Occipital lobe (tissue), 2 donors: ENCODE results near the gene COX7A2L. TPM values are rescaled to one million over a fixed set of nuclear protein-coding genes. Genes with fewer than 3 reads are reported as not detected.

Source experiments
- DNase-seq: peaks from one replicate; lab custom pipeline; 2025; lab: John Stamatoyannopoulos, UW
- total RNA-seq: library from RNA; depleted of rRNA; stranded (reverse); fragments of >200 nt; gene quantifications from one replicate; pipeline ENCODE4 v1.2.3, GENCODE V29; 2014

The COX7A2L gene
- total RNA-seq, 1 donor from 2014 or later = 145 TPM

DNA sequence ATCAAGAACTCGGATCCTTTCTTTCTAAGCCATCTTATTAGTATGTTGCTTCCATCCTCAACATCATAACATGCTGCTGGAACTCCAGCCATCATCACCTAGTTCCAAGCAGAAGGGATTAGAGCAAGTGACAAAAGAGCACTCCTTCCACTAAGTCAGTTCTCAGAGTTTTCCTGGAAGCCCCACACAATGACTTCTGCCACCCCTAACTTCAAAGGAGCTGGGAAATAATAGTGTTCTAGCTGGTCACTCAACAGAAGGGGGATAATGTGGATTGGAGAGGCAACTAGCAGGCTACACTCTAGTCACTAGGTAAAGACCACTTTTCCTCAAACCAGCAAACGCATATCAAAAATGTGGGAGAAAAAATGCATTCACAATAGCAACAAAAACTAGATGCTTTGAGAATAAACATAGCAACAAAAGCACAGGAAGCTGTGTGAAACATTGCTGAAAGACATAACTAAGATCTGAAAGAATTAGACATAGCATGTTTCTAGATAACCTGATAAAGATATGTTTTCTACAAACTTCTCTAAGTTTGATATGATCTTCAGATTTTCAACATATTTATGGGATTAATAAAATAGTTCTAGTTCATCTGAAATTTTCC, 39.5 kb downstream of the COX7A2L start:
- DNase-seq = no peak

DNA sequence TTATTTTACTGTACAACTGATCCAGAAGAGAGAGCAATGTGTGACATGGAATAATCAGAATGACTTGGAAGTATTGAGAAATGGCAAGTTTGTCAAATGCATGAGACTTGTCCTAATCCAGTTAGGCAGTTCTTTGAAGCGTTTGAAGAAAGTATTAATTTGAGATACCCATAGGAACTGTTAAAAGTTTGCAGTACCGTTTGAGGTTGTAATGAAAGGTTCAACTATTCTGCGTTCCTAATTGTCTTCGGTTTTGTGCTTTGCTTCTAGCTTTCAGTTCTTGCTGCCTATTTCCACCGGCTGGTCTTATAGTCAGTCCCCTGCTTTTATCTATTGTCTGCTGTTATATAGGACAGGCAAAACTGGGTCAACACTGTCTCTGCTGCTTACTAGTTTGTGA, 41.8 kb downstream of the COX7A2L start:
- no peak for DNase-seq

DNA sequence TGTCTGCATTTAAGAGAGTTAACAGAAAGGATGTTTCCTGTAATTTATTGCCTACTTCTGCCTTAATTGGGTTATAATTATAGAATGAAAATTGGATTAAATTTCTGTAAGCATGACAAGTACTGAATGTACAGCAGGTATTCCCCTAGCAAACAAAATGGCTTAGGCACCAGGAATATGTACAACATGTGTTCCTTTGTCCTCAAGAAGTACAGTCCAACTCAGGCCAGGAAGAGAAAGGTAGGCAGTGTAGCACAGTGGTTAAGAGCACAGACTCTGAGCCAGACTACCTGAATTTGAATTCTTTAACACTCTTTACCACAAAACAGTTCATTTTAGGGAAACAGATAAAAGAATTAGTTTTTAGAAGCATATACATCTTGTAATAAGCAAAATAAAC, 43.1 kb downstream of the COX7A2L start:
- no peak for DNase-seq

DNA sequence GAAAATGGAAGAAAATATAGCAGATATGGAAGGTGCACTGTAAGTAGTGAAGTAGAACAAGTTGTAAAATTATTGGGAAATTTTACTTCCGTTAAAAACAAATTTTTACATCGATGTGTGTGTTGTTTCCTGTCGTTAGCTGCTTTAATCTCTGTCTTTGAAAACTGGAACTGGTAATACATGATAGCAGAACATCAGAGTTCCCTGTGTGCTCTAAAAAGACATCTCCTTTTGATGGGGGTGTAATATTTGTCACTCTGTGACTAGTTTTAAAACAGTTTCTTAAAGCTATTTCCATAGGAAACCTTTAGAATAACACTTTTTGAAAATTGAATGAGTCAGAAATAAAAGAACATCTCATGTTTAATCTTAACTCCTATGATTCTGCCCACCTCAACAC, 43.5 kb downstream of the COX7A2L start:
- no peak for DNase-seq

DNA sequence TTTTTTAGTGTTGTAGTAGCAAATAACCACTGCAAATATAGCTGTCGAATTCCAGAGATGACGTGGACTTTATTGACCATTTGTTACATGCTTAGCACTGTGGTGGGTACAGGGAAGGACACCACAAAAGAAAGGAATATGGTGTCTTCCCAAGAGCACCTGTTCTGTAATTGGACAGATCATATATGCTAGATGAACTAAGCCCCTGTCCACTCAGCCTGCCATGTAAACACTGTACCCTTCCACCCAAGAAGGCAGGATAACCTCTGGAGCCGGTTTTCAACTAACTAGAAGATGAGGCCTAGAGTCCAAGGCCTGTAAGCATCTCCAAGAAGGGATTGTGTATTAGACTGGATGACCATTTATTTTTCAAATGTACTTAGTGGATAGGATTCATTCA, 44.1 kb downstream of the COX7A2L start:
- no peak for DNase-seq

DNA sequence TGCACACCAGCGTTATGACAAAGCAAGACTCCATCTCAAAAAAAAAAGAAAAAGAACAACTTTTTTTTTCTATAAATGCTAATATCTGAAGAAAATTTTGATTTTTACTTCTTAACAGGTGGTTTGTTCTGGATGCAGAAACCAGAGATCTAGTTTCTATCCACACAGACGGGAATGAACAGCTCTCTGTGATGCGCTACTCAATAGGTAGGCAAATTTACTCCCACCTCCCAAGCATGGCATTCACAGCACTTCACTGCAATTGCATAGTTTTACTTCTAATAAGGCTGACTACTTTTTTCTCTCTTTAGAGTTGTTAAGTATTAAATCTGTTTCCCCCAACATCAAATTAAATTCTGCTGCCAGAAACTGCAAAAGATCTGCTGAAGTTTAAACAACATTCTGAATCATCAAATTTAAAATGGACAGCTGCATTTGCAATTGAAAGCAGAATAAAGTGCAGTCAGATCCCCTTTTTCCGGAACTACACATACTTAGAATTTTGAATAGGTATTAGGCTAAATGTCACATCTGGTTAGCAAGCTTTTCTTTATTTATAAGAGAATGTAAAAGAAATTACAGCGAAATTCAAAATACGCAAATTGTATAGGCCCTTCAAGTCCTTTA, 45.1 kb downstream of the COX7A2L start:
- no peak for DNase-seq

DNA sequence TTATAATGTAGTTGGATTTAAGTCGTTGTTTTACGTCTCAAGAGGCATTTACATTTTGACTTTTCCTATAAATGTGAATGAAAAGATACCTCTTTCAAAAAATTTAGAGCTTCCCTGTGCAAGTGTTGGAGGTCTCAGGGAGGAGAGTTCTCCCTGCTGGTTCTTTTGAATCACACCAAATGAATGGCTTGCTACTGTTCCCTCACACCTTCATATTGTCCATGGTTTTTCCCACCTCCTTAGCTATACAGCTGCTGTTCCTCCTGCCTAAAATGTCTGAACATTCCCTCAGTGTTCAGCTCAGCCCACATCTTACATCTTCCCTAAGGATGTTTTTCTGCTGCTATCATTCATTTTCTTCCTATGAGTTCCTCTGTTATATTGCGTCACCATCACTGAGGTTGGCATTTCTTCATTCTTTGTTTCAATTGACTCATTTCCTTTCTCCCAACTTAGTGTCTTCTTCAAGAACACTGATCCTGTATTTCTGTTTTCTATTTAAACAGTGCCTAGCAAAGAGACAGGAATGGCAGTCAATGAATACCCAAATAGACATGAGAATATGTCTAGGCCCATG, 46.0 kb downstream of the COX7A2L start:
- DNase-seq = no peak

DNA sequence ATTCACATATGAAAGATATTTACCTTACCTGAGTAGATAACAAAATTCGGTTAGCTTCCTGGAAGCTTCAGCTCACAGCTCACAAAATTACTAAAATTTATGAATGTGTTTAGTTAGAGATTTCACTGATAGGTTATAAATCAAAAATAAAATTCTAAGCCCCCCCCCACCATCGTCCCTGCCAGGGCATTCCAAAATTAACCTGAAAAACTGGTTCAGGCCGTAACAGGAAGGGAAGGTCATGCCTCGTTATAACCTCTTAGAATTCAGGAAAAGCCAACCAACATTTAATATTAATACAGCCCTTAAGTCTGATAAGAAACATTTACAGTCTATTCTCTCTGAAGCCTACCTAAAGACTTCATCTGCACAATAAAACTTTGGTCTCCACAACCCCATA, 48.9 kb downstream of the COX7A2L start:
- no peak for DNase-seq

DNA sequence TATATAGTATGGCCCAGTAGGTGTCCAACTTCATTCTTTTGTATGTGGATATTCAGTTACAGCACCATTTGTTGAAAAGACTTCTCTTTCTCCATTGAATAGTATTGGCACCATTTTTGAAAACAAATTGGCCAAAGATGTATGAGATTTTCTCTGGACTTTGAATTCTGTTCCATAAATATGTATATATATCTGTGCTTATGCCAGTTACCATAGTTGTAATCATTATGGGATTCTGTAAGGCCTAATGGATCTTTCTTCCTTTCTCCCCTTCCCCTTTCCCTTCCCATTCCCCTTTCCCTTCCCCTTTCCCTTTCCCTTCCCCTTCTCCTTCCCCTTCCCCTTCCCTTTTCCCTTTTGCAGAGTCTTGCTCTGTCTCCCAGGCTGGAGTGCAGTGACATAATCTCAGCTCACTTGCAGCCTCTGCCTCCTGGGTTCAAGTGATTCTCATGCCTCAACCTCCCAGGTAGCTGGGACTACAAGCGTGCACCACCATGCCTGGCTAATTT, 51.0 kb downstream of the COX7A2L start:
- no peak for DNase-seq

DNA sequence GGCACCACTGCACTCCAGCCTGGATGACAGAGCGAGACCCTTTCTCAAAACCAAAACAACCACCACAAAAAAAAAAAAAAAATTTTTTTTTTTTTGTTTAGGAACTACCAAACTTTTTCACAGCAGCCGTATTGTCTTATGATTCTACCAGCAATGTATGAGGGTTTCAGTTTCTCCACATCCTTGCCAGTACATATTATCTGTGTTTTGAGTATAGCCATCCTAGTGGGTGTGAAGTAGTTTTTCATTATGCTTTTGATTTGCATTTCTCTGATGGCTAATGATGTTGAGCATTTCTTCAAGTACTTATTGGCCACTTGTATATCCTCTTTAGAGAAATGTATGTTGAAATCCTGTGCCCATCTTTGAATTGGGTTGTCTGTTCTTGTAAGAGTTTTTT, 51.7 kb downstream of the COX7A2L start:
- no peak for DNase-seq

DNA sequence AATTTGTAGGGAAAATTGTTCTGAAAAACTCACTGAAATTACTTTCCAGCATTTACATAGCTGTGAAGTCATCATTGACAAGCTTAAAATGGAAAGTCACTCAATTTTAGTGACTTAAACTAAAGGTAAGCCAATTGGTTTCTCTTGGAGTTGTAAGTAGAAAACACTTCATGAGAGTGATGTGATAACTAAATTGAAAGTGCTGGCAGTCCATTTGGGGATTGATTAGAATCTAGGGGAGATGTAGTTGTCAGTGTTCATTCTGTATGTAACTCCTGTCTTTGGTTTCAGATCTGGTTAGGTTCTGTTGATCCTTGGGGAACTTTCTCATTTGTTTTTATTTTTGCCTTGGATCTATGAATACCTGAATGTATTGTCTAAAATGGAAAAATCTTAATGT, 53.8 kb downstream of the COX7A2L start:
- DNase-seq = no peak

DNA sequence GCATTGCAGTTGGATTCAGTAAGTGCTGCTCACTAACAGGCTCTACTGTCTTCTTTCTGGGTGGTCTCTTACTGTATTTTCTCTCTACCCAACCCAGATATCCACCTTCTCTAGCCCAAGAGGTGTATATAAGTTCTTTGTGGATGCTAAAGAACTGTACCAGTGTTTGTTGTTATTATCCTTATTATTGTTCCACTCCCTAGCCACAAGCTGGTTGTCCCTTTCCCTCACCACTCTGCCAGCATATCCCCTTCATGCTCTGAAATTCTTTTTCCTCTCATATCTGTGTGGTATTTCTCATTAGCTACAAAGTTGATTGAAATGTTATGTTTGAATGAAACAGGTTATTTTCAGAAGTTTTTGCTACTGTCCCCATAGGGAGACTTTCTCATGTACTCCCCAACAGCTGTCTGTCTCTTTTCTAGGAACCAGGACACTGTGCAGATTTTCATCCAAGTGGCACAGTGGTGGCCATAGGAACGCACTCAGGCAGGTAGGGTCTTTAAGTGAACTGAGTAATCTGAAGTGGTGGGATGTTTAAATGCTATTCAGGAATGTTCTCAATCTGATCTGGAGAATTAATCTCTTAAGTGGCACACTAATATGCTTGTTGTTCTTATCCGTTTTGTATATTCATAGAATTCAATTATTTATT, 56.8 kb downstream of the COX7A2L start:
- DNase-seq = no peak

DNA sequence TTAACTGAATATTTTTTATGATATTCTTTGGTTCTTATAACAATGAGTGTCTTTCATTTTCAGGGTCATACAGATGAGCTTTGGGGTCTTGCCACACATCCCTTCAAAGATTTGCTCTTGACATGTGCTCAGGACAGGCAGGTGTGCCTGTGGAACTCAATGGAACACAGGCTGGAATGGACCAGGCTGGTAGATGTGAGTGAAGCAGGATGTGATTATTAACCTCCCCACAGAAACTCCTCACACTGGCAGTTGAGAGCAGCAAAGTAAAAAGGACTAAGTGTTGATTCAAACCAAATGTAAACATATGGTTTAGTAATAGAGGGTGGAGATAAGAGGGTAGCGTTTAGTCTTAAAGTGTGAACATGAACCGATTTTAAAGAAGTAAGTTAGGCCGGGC, 57.8 kb downstream of the COX7A2L start:
- no peak for DNase-seq

DNA sequence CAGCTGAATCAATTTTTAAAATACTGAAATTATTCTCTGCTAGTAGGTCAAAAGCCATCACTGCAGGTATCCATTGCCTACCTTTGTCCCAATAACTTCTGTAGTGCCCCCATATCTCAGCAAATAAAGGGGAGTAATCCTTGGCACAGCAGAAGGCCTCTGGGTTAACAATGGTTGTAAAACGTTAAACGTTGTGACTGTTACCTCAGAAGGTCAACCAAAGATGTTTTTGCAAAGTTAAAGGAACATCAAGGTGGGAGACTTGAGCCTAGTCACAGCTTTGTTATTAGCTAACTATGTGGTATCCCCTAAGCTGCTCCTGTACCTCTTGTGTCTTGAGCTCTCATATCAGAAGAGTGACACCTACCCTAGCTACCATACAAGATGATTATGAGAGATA, 60.5 kb downstream of the COX7A2L start:
- no peak for DNase-seq

Other genes with a start within 250 kb of the COX7A2L start
- gene EML4, start 191.9 kb downstream of the COX7A2L start, total RNA-seq = 41.6 TPM
- gene KCNG3, start 132.8 kb upstream of the COX7A2L start, total RNA-seq = 0.16 TPM
- 37.0 TPM for gene MTA3, start 207.4 kb upstream of the COX7A2L start, total RNA-seq